DOHH2 (cell line): ENCODE results near the gene GPRC5D.

Source experiments
- EZH2phosphoT487 ChIP-seq: fragments of 200-600 bp; sonication (generic); IDR thresholded peaks from 2 replicates; pipeline ENCODE4 v1.6.1; 2017; ENCODE audit warnings: borderline replicate concordance, mild to moderate bottlenecking, antibody characterized with exemption, low read length, moderate library complexity, mixed read lengths
- TF ChIP-seq, protein P1 (sequence below): fragments of 200-600 bp; sonication (generic); IDR thresholded peaks from one replicate; pipeline ENCODE4 v1.5.1; 2014; ENCODE audit warnings: antibody characterized with exemption, mild to moderate bottlenecking, low read depth, low read length; ENCODE audit not compliant: poor library complexity, severe bottlenecking

DNA sequence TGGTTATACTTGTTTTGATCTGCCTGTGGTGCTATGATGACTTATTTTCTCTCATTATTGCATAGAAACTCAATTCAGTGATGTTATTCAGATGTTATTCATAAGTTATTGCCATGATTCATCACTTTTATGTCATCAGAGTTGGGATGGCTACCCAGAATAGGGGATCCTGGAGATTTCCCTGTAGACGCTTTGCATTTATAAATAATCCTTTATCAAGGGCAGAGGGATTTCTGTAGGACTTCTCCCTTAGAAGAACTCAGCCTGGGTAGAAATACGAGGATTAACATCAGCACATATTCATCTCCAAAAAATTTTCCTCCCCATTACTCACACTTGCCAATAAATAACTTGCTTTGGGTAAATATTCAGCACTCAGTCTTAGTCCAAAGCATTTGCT is 55.7 kb downstream of the GPRC5D start:
- TF ChIP-seq, protein P1, sequence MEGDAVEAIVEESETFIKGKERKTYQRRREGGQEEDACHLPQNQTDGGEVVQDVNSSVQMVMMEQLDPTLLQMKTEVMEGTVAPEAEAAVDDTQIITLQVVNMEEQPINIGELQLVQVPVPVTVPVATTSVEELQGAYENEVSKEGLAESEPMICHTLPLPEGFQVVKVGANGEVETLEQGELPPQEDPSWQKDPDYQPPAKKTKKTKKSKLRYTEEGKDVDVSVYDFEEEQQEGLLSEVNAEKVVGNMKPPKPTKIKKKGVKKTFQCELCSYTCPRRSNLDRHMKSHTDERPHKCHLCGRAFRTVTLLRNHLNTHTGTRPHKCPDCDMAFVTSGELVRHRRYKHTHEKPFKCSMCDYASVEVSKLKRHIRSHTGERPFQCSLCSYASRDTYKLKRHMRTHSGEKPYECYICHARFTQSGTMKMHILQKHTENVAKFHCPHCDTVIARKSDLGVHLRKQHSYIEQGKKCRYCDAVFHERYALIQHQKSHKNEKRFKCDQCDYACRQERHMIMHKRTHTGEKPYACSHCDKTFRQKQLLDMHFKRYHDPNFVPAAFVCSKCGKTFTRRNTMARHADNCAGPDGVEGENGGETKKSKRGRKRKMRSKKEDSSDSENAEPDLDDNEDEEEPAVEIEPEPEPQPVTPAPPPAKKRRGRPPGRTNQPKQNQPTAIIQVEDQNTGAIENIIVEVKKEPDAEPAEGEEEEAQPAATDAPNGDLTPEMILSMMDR, result no peak
- no peak for TF ChIP-seq EZH2phosphoT487
